Activated naive CD4-positive, alpha-beta T cell treated with anti-CD3 and anti-CD28 coated beads, Interleukin-2, amount 50 U/mL, for 72 hours (primary cell): ENCODE measurements around the gene TMC8. TPM values are rescaled to one million over a fixed set of nuclear protein-coding genes. Genes with fewer than 3 reads are reported as not detected.
A peak's percentile ranks its signal among the peaks of the same experiment; 100 is the strongest.
"Not testable (repeated sequence)": the region's sequence is repeated elsewhere in the genome, so short reads cannot be mapped to it uniquely, and the experiment has no call there.

Source experiments
- ATAC-seq, 2 donors: fragments of 150-1000 bp; cut with Tn5 transposase; 2 replicates each; pipeline ENCODE4 v1.10.0; 2021; ENCODE audit warnings: mild to moderate bottlenecking in 2 of 2, moderate library complexity in 2 of 2
- DNase-seq, 2 donors: peaks; one replicate each; pipeline ENCODE4 v3.0.0; 2021 to 2022; ENCODE audit warnings: low spot score in 2 of 2
- H3K27ac Mint-ChIP-seq, 2 donors: one replicate each; pipeline ENCODE4 v1.8.0; 2022; ENCODE audit warnings: mild to moderate bottlenecking in 2 of 2, mixed read lengths in 2 of 2
- H3K36me3 Mint-ChIP-seq, 2 donors: one replicate each; pipeline ENCODE4 v1.8.0; 2022; ENCODE audit warnings: mixed read lengths in 2 of 2
- H3K9me3 Mint-ChIP-seq, 2 donors: one replicate each; pipeline ENCODE4 v1.8.0; 2022; ENCODE audit warnings: mixed read lengths in 2 of 2
- total RNA-seq, 2 donors: library from RNA; stranded (reverse); gene quantifications; one replicate each; pipeline ENCODE4 v1.2.3, GENCODE V29; 2022

The TMC8 gene, protein sequence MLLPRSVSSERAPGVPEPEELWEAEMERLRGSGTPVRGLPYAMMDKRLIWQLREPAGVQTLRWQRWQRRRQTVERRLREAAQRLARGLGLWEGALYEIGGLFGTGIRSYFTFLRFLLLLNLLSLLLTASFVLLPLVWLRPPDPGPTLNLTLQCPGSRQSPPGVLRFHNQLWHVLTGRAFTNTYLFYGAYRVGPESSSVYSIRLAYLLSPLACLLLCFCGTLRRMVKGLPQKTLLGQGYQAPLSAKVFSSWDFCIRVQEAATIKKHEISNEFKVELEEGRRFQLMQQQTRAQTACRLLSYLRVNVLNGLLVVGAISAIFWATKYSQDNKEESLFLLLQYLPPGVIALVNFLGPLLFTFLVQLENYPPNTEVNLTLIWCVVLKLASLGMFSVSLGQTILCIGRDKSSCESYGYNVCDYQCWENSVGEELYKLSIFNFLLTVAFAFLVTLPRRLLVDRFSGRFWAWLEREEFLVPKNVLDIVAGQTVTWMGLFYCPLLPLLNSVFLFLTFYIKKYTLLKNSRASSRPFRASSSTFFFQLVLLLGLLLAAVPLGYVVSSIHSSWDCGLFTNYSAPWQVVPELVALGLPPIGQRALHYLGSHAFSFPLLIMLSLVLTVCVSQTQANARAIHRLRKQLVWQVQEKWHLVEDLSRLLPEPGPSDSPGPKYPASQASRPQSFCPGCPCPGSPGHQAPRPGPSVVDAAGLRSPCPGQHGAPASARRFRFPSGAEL
- 100 to 1,000 TPM; 165 to 187 TPM for total RNA-seq

DNA sequence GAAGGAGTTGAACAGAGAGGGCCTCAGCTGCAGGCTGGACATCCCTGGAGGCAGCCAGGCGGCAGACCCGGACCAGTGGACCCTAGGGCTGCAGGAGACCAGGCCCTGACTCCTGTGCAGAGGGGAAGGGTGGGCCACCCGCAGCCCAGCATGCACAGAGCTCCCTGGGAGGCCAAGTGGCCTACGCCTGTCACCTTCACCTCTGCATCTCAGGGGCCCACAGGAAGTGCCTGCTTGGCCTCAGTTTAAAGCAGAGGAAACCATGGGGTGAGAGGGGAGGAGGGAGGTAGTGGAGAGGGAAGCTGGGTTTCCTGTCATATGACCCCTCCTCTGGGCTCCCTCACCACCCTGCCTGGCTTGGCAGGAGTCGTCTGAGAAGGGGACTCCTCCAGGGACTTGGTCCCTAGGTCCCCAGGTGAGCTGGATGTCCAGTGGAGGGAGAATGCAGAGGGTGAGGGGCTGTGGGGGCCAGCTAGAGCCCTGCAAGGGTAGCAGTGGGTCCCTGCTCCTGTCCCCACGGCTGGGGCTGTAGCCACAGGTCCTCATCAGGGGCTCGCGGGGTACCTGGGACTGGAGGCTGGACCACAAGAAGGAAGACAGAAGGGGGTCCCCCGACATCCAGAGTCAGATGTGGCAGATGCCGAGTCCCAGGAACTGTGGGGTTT, at the start of gene TMC8:
TMC8 (plus strand) TSS at position 335 of the 665 bp plus-strand sequence. CDS start 818 bp downstream, outside the sequence.
- H3K9me3 Mint-ChIP-seq: no peaks in the 10 kb centered on the region
- H3K36me3 Mint-ChIP-seq: peaks cover 23 to 31% of the 10 kb centered on the region in 2 donors

DNA sequence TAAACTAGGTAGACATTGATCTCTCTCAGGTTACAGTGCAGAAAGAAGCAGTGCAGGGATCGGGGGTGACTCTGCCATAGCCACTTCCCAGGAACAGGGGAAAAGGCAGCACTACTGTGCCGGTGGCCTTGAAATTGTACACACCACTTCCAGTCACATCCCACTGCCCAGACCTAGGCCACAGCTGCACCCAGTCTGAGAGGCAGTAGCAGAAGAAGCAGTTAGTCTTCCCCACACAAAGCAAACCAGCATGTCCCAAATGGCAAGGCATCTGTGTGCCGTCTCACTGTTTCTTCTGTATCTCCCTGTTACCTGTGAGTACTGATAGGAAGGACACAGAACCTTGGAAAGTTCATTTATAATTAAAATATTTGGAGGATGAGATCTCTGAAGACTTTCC, 49.0 kb upstream of the TMC8 start:
- peaks cover 0 to 3% of the 10 kb centered on the region in 2 donors for H3K36me3 Mint-ChIP-seq
- ATAC-seq (no peak), DNase-seq (no peak)
- H3K27ac Mint-ChIP-seq: peak overlapping the region in 1 of 2 donors; percentile 67
- H3K9me3 Mint-ChIP-seq: no peaks in the 10 kb centered on the region

More for the DNA sequence above, at the start of gene TMC8:
- peak within 1 kb of the TSS; percentile 95 for H3K27ac Mint-ChIP-seq
- ATAC-seq (peak; percentile 48 to 49), DNase-seq (peak; percentile 72 to 77)

DNA sequence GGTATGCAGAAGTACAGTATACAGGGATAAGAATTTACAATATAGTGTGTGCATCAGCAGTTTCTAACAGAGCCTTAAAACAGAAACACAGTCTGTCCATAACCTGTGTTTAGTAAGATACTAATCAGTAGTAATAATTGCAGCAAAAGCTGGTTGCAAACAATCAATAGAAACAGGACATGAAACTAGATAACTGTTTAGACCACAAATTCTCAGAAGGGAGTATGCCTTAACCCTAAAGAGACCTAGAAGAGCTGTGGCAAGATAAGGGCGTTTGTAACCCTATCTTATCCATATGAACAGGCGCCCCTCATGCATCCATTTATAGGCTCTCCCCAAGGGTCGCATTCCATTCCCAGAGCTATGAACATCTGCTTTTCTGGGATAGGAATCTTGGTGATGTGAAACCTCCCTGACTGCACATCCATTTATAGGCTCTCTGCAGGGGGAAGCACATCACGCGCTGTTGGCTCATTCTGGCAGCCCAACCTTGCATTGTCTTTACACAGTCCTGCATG, 48.2 kb upstream of the TMC8 start:
- H3K9me3 Mint-ChIP-seq, ATAC-seq, H3K36me3 Mint-ChIP-seq, H3K27ac Mint-ChIP-seq, DNase-seq: not testable (repeated sequence)

DNA sequence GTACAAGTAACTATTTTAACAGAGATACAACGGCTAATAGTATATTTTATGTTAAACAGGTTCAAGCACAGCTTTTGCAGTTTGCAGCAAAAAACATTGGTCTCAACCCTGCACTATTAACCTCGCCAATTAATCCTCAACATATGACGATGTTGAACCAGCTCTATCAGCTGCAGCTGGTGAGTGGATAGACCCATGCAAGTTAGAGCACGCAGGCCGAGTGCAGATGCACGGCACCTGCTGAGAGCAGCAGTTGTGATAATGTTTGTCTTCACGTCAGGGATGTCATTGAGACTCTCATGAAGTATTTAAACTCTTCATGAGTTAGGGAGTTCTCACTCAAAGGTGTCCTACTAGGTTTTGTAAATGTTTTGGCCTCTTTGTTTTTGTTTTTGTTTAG, 47.6 kb upstream of the TMC8 start:
- DNase-seq: no peak
- no peak for ATAC-seq
- Mint-ChIP-seq H3K9me3 (no peaks in the 10 kb centered on the region), H3K36me3 (peaks cover 0 to 7% of the 10 kb centered on the region in 2 donors), H3K27ac (no peak overlapping the region)

DNA sequence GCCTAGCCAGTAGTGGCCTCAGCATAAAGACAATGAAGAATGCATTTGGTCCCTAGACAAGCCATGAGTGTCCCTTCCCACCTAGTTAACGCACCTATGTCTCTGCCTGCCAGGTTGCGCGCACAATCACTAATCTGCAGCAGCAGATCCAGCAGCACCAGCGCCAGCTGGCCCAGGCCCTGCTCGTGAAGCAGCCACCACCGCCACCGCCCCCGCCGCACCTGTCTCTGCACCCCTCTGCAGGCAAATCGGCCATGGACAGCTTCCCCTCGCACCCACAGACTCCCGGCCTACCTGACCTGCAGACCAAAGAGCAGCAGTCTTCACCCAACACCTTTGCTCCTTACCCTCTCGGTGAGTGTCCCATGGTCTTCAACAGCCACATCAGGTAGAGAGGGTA, 43.8 kb upstream of the TMC8 start:
- ATAC-seq: no peak
- no peak for DNase-seq
- peak overlapping the region in 1 of 2 donors; percentile 90 for H3K27ac Mint-ChIP-seq
- no peaks in the 10 kb centered on the region for H3K9me3 Mint-ChIP-seq
- H3K36me3 Mint-ChIP-seq: peaks cover 0 to 7% of the 10 kb centered on the region in 2 donors

DNA sequence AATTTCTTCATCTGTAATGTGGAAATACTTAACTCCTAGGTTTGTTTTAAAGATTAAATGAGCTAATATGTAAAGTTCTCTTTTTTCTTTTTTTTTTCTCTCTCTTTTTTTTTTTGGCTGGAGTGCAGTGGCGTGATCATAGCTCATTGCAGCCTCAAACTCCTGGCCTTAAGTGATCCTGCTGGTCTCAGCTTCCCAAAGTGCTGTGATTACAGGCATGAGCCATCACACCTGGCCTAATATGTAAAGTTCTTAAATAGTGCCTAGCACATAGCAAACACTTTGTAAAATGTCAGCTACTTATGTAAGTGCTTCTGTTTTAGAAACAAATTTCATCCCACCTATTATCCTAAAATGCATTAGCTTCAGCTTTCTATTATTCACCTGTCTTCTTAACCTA, 42.0 kb upstream of the TMC8 start:
- peaks cover 0 to 13% of the 10 kb centered on the region in 2 donors for H3K36me3 Mint-ChIP-seq
- no peaks in the 10 kb centered on the region for H3K9me3 Mint-ChIP-seq
- peak overlapping the region in 1 of 2 donors; percentile 48 for H3K27ac Mint-ChIP-seq
- no peak for ATAC-seq
- no peak for DNase-seq

DNA sequence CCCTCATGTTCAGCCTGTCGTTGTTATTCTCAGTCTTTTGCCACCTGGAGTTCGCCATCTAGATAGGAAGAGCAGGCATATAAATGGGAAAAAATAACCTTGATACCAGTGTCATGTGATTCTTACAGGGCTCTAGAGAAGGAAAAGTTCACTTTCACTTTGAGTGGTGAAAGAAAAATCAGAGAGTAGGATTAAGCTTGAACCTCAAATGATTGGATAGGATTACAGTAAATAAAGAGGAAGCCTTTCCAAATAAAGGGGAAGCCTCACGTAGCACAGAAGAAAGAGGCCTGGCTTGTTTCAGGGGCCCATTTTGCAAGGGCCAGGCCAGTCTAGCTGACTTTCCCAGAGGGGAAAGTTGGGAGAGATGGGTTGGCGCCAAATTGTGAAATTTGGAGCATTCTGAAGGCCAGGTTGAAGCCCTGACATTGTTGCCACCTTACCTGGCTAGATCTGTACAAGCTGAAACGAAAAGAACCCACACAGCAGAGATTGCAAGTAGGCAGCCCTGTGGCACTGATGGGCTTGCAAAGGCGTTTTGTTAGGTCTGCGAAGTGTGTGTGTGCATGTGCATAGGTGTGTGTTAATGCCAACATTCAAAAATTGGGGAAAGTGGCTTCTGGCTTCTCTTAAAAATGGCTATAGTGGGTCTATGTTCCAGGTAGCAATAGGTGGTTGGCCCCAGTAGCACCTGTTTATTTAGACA, 40.8 kb upstream of the TMC8 start:
- DNase-seq (no peak), ATAC-seq (no peak)
- no peaks in the 10 kb centered on the region for H3K9me3 Mint-ChIP-seq
- peaks cover 3 to 13% of the 10 kb centered on the region in 2 donors for H3K36me3 Mint-ChIP-seq
- H3K27ac Mint-ChIP-seq: peak overlapping the region; percentile 39 to 65

DNA sequence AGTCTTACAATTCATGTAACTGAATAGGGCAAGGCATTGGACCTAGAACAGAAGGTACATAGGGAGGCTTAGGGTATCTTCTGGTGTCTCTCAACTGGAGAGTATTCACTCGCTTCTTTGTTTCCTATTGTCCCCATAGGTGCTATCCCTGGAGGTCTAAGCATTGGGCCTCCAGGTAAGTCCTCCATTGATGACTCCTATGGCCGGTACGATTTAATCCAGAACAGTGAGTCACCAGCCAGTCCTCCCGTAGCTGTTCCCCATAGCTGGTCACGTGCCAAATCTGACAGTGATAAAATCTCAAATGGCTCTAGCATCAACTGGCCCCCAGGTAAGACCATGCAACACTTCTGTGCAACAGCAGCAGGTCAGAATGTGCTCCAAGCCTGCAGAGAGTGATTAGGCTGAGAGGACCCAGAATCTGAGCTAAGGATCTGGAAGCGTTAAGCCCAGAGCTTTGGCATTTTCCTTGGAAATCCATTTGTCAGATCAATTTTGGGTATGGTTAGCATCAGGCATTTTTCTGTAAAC, 37.7 kb upstream of the TMC8 start:
- peak overlapping the region in 1 of 2 donors; percentile 65 for H3K27ac Mint-ChIP-seq
- peaks cover 6% of the 10 kb centered on the region in 2 donors for H3K36me3 Mint-ChIP-seq
- no peaks in the 10 kb centered on the region for H3K9me3 Mint-ChIP-seq
- ATAC-seq: no peak
- no peak for DNase-seq

DNA sequence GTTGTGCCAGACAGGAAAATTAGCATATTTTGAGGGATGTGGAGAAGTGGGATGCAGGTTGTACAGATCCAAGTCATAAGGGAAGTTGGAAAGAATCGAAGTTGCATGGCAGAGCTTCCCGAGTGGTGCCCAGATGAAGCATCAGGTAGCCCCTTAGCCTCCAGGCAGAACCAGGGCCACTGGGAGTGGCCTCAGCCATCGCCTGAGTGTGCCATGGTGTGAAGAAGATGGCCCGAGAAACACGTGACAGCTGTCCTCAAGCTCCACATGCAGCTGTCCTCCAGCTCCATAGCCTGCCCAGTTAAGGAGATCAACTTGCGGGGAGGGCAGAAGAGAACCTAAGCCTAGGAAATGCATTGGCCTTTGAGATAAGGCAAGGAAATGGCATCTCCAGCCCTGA, 35.5 kb upstream of the TMC8 start:
- Mint-ChIP-seq H3K9me3 (no peaks in the 10 kb centered on the region), H3K27ac (peak overlapping the region; percentile 21 to 25), H3K36me3 (peaks cover 17 to 20% of the 10 kb centered on the region in 2 donors)
- no peak for DNase-seq
- ATAC-seq: no peak

DNA sequence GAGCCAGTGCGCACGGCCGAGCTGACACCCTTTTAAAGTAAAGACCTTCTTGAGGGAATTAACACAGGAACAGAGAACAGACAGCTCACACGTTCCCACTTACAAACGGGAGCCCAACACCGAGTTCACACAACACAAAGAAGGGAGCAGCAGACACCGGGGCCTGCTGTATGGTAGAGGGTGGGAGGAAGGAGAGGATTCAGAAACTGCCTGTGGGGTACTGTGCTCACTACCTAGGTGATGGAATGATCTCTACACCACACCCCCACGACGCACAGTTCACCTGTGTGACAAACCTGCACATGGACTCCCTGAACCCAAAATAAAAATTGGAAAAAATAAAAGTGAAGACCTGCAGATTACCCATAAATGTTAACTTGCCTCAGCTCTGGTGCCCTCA, 34.5 kb upstream of the TMC8 start:
- ATAC-seq (no peak), DNase-seq (no peak)
- Mint-ChIP-seq H3K9me3 (no peaks in the 10 kb centered on the region), H3K27ac (peak overlapping the region; percentile 12 to 21), H3K36me3 (peaks cover 17 to 28% of the 10 kb centered on the region in 2 donors)

DNA sequence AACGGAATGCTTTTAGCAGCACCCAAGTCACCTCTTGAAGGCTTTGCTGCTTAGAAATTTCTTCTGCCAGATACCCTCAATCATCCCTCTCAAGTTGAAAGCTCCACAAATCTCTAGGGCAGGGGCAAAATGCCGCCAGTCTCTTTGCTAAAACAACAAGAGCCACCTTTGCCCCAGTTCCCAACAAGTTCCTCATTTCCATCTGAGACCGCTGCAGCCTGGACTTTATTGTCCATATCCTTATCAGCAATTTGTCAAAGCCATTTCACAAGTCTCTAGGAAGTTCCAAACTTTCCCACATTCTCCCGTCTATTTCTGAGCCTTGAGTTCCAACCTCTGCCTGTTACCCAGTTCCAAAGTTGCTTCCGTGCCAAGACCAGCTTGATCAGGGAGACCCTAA, 29.5 kb upstream of the TMC8 start:
- peaks cover 12 to 24% of the 10 kb centered on the region in 2 donors for H3K36me3 Mint-ChIP-seq
- no peaks in the 10 kb centered on the region for H3K9me3 Mint-ChIP-seq
- DNase-seq (no peak), ATAC-seq (no peak)
- peak overlapping the region; percentile 23 to 70 for H3K27ac Mint-ChIP-seq

DNA sequence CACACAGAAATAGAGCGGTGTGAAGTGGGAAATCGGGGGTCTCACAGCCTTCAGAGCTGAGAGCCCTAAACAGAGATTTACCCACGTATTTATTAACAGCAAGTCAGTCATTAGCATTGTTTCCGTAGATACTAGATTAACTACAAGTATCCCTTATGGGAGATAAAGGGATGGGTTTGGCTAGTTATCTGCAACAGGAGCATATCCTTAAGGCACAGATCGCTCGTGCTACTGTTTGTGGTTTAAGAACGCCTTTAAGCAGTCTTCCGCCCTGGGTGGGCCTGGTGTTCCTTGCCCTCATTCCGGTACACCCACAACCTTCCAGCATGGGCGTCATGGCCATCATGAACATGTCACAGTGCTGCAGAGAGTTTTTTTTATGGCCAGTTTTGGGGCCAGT, 29.0 kb upstream of the TMC8 start:
- Mint-ChIP-seq H3K36me3 (peaks cover 12 to 24% of the 10 kb centered on the region in 2 donors), H3K27ac (peak overlapping the region; percentile 23 to 70), H3K9me3 (no peaks in the 10 kb centered on the region)
- no peak for ATAC-seq
- no peak for DNase-seq

DNA sequence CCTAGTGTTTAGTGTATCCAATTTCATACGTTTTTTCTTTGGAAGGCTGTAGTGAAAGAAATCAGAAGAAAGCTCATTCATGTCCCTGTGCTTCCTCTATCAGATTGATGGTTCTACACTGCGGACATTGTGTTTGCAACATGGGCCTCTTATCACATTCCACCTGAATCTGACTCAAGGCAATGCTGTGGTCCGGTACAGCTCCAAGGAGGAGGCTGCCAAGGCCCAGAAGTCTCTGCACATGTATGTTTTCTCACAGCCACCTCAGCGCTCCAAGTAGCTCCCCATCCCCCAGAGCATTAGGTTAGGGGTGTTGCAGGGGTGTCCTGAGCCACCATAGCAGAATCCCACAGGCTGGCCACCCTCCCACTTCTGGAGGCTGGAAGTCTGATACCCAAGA, 27.3 kb upstream of the TMC8 start:
- DNase-seq (no peak), ATAC-seq (no peak)
- Mint-ChIP-seq H3K27ac (peak overlapping the region in 1 of 2 donors; percentile 2), H3K9me3 (no peaks in the 10 kb centered on the region), H3K36me3 (peaks cover 7 to 24% of the 10 kb centered on the region in 2 donors)

DNA sequence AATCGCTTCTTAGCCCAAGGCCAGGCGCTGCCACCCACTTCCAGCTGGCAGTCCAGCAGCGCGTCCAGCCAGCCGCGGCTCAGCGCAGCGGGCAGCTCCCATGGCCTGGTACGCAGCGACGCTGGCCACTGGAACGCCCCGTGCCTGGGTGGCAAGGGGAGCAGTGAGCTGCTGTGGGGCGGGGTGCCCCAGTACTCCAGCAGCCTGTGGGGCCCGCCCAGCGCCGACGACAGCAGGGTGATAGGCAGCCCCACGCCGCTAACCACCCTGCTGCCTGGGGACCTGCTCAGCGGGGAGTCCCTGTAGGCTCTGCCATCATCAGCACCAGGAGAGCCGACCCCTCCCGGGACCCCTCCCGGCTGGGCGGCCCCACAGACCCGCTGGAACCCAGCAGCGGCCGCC, 26.0 kb upstream of the TMC8 start:
- peaks cover 0 to 15% of the 10 kb centered on the region in 2 donors for H3K36me3 Mint-ChIP-seq

DNA sequence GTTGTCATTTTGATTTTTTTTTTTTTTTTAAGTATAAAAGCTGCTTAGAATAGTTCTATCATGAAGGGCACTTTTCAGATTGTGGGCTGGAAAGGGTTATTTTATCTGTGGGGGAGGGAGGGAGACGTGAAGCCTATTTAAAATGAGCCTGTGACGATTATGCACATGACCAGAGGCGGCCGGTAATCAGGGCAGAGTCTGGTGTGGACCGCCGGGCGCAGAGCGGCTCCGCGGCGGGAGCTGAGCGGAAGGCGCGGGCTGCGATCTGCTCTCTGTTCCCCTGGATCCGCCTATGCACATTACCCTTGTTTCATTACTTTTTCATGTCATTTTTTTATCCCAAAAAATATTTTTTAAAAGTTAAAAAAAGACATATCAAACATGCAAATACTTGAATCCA, 25.5 kb upstream of the TMC8 start:
- Mint-ChIP-seq H3K36me3 (peaks cover 0 to 9% of the 10 kb centered on the region in 2 donors), H3K9me3 (no peaks in the 10 kb centered on the region), H3K27ac (peak overlapping the region in 1 of 2 donors; percentile 84)
- ATAC-seq (no peak), DNase-seq (no peak)

More for the DNA sequence above, 26.0 kb upstream of the TMC8 start:
- no peaks in the 10 kb centered on the region for H3K9me3 Mint-ChIP-seq
- H3K27ac Mint-ChIP-seq: no peak overlapping the region
- ATAC-seq (no peak), DNase-seq (no peak)

DNA sequence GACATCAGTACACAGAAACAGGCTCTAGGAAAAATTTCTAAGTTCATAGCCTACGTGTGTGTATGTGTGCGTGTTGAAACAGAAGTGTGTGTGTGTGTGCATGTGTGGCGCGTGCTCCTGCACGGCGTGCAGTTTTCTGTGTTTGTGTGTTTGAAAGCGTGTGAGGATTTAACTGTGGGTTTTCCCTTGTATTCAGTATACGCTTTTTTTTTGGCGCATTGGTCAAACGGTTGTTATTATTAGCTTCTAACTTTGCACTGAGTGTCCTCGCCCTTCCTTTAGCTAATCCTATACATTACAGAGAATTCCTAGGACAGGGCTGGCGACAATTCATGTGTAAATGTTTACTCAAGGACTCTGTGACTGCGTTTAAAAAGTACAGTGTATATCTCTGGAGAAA, 25.0 kb upstream of the TMC8 start:
- peaks cover 0 to 6% of the 10 kb centered on the region in 2 donors for H3K36me3 Mint-ChIP-seq
- no peak for ATAC-seq
- no peak for DNase-seq
- H3K9me3 Mint-ChIP-seq: no peaks in the 10 kb centered on the region
- H3K27ac Mint-ChIP-seq: no peak overlapping the region
